Uterus (tissue), 4 donors: Measurements from ENCODE around the gene KCND3. TPM values are rescaled to one million over a fixed set of nuclear protein-coding genes. Genes with fewer than 3 reads are reported as not detected.

Experiments
- DNase-seq, 2 donors: peaks; one replicate each; pipeline ENCODE4 v3.0.0-alpha.2; 2019 to 2020
- H3K27ac ChIP-seq, 2 donors: fragments of 200-600 bp; sonication (generic); 1 replicate in 1 of 2; 2 replicates in 1 of 2; pipeline ENCODE4 v1.5.1; 2016 to 2018
- H3K27me3 ChIP-seq, 2 donors: fragments of 200-600 bp; sonication (generic); one replicate each; pipeline ENCODE4 v1.5.1; 2018 to 2019; ENCODE audit warnings: control low read depth in 1 of 2
- H3K36me3 ChIP-seq, 2 donors: fragments of 200-600 bp; sonication (generic); one replicate each; pipeline ENCODE4 v1.5.1; 2019; ENCODE audit warnings: control low read depth in 1 of 2
- H3K4me1 ChIP-seq, 2 donors: fragments of 200-600 bp; sonication (generic); one replicate each; pipeline ENCODE4 v1.5.1; 2018 to 2019; ENCODE audit warnings: control low read depth in 1 of 2
- H3K4me3 ChIP-seq, 2 donors: fragments of 200-600 bp; sonication (generic); 1 replicate in 1 of 2; 2 replicates in 1 of 2; pipeline ENCODE4 v1.5.1; 2018 to 2019; ENCODE audit warnings: mild to moderate bottlenecking in 1 of 2
- H3K9me3 ChIP-seq, 2 donors: fragments of 200-600 bp; sonication (generic); one replicate each; pipeline ENCODE4 v1.5.1; 2019; ENCODE audit warnings: control low read depth in 1 of 2
- POLR2A ChIP-seq, 2 donors: fragments of 450-650 bp; IDR thresholded peaks; one replicate each; pipeline ENCODE4 v1.6.1; 2016; ENCODE audit warnings: antibody characterized with exemption in 2 of 2, mild to moderate bottlenecking in 1 of 2, moderate library complexity in 1 of 2
- intact Hi-C: fragments of 100-400 bp; cut with DNase I; formaldehyde crosslinking; loops from one replicate; pipeline ENCODE4 v1.15.1; 2023; ENCODE audit warnings: low total_unique reads
- total RNA-seq, 4 donors: library from RNA; depleted of rRNA in 3 of 4; stranded (reverse); fragments of >200 nt in 3 of 4; gene quantifications; one replicate each; pipeline versions ENCODE4 v1.1.0 to v1.2.4, GENCODE V29; 2014 to 2023
- TF ChIP-seq, protein P1 (sequence below), 4 experiments: fragments of 200-600 bp in 2 of 4; fragments of 450-650 bp in 2 of 4; sonication (generic) in 2 of 4; IDR thresholded peaks; one replicate each; pipeline ENCODE4 v1.5.1; 2016 to 2019; ENCODE audit warnings: antibody characterized with exemption in 4 of 4, mild to moderate bottlenecking in 2 of 4, moderate library complexity in 1 of 4
- donor health status: DM: yes; HTN: yes; CAD: no.

The KCND3 gene
- total RNA-seq, 4 donors from 2014 or later, result 5.0 to 13.5 (median 7.2) TPM

DNA sequence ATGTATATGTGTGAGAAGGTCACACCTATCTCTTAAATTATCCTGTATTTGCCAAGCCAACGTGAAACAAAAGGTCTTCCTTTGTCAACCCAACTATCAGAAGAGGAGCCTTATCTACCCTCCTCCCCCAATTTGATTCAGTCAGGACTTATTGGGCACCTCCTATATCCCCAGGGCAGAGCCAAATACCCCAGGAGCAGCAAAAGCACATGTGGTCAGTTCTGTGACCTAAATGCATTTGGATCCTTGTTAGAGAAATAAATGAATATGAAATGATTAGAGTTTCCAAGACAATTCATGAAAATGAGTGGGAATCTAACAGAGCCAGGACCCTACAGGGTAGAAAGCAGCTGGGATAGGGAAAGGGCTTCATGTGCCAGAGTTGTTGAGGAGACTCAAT lies 37.0 kb upstream of the KCND3 start:
- no peak overlapping the region for H3K27ac ChIP-seq
- no peaks in the 10 kb centered on the region for H3K4me1 ChIP-seq
- no peaks in the 10 kb centered on the region for H3K27me3 ChIP-seq
- DNase-seq, result no peak
- TF ChIP-seq, protein P1, sequence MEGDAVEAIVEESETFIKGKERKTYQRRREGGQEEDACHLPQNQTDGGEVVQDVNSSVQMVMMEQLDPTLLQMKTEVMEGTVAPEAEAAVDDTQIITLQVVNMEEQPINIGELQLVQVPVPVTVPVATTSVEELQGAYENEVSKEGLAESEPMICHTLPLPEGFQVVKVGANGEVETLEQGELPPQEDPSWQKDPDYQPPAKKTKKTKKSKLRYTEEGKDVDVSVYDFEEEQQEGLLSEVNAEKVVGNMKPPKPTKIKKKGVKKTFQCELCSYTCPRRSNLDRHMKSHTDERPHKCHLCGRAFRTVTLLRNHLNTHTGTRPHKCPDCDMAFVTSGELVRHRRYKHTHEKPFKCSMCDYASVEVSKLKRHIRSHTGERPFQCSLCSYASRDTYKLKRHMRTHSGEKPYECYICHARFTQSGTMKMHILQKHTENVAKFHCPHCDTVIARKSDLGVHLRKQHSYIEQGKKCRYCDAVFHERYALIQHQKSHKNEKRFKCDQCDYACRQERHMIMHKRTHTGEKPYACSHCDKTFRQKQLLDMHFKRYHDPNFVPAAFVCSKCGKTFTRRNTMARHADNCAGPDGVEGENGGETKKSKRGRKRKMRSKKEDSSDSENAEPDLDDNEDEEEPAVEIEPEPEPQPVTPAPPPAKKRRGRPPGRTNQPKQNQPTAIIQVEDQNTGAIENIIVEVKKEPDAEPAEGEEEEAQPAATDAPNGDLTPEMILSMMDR (IDR thresholded peaks at IDR 0.05), result no peak
- TF ChIP-seq POLR2A (IDR thresholded peaks at IDR 0.05), result no peak
- no peak overlapping the region for H3K4me3 ChIP-seq
- intact Hi-C loops, result no loop called here
- no peaks in the 10 kb centered on the region for H3K9me3 ChIP-seq
- no peaks in the 10 kb centered on the region for H3K36me3 ChIP-seq

DNA sequence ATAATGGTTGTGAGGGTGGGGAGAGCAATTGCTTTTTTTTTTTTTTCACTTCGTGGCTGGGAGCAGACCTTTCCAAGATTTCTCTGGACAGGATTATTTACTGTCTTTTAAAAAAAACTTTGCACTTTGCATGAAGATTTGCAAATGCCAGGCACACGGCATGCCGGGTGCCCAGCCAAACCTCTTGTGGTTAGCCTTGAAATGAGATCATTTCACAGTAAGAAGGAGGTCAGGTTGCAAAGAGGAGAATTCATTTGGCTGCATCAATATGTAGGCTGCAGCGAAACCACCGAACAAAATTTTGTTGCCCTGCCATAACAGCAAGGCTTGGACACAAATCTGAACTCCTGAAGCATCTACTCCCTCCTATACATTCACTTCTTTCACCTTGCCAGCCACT lies 36.5 kb upstream of the KCND3 start:
- TF ChIP-seq, protein P1 (IDR thresholded peaks at IDR 0.05), result no peak
- TF ChIP-seq POLR2A (IDR thresholded peaks at IDR 0.05), result no peak
- no peak overlapping the region for H3K27ac ChIP-seq
- H3K4me1 ChIP-seq, result no peaks in the 10 kb centered on the region
- no peak for DNase-seq
- intact Hi-C loops, result no loop called here
- no peak overlapping the region for H3K4me3 ChIP-seq
- no peaks in the 10 kb centered on the region for H3K9me3 ChIP-seq
- H3K36me3 ChIP-seq, result no peaks in the 10 kb centered on the region
- H3K27me3 ChIP-seq, result no peaks in the 10 kb centered on the region

DNA sequence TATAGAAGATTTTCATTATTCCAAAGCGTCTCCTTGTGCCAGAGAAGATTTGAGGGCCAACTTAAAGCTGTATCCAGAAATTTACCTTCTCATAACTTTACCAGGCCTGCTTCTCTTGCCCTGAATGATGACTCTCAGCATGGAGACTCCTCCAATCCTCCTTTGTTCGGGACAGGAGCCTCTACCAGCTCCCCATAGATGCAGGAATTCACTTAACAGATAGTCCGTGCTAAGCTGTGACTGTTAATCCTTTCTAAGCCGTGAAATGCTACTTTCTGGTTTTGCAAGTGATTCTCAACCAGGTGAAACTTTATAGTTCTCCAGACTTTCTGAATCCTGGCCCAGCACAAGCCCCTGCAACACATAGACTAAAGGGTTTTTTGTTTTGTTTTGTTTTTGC lies 31.8 kb upstream of the KCND3 start:
- Histone ChIP-seq H3K36me3 (no peaks in the 10 kb centered on the region), H3K27ac (no peak overlapping the region), H3K4me3 (no peak overlapping the region), H3K4me1 (no peaks in the 10 kb centered on the region), H3K9me3 (no peaks in the 10 kb centered on the region), H3K27me3 (no peaks in the 10 kb centered on the region)
- TF ChIP-seq, protein P1 (IDR thresholded peaks at IDR 0.05), result no peak
- TF ChIP-seq POLR2A (IDR thresholded peaks at IDR 0.05), result no peak
- intact Hi-C loops, result no loop called here
- DNase-seq, result no peak

DNA sequence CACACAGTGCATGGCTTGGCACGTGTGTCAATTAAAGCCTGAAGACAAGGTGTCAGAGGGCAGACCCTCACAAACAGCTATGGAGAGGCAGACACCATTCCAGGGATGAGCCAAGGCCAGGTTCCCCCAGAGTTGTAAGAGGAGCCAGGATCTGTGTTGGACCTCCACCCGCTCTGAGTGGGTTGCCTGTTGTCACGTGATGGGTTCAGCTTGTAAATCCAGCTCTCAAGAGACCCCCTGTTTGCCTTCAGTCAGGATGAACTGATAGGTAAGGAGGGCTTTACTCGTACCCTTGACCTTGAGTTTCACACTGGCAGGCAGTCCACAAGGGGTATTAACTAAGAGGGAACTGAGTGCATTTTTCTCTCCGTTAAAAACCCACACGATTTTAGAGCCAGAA lies 27.7 kb upstream of the KCND3 start:
- H3K27ac ChIP-seq, result no peak overlapping the region
- no peaks in the 10 kb centered on the region for H3K36me3 ChIP-seq
- DNase-seq, result no peak
- no peaks in the 10 kb centered on the region for H3K27me3 ChIP-seq
- intact Hi-C loops, result no loop called here
- no peak overlapping the region for H3K4me3 ChIP-seq
- H3K9me3 ChIP-seq, result no peaks in the 10 kb centered on the region
- H3K4me1 ChIP-seq, result no peaks in the 10 kb centered on the region
- TF ChIP-seq POLR2A (IDR thresholded peaks at IDR 0.05), result no peak
- TF ChIP-seq, protein P1 (IDR thresholded peaks at IDR 0.05), result no peak

DNA sequence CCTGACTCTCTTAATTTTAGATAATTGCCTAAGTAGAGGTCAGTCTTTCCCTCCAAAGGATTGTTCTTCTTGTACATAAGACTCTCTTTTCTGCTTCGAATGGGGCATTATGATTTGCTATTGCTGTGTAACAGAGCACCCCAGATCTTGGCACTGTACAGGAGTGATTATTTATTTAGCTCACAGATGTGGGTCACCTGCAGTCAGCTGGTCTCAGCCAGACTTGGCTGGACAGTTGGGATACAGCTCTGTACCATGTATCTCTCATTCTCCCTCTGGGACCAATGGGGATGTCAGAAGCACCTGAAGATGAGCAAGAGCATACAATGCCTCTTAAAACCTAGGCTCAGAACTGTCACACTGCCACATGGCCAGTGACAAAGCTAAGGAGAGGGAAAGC lies 23.4 kb upstream of the KCND3 start:
- DNase-seq, result no peak
- no peak overlapping the region for H3K27ac ChIP-seq
- no peak overlapping the region for H3K4me3 ChIP-seq
- no peaks in the 10 kb centered on the region for H3K4me1 ChIP-seq
- intact Hi-C loops, result no loop called here
- no peaks in the 10 kb centered on the region for H3K36me3 ChIP-seq
- no peak for TF ChIP-seq POLR2A (IDR thresholded peaks at IDR 0.05)
- TF ChIP-seq, protein P1 (IDR thresholded peaks at IDR 0.05), result no peak
- no peaks in the 10 kb centered on the region for H3K27me3 ChIP-seq
- no peaks in the 10 kb centered on the region for H3K9me3 ChIP-seq
